ENCODE results near the gene MSH3. TPM values are rescaled to one million over a fixed set of nuclear protein-coding genes. Genes with fewer than 3 reads are reported as not detected.
"Not testable (repeated sequence)": the region's sequence is repeated elsewhere in the genome, so short reads cannot be mapped to it uniquely, and the experiment has no call there.

MSH3 gene
- total RNA-seq, 1 experiment from 2014 or later: 17.4 TPM

DNA sequence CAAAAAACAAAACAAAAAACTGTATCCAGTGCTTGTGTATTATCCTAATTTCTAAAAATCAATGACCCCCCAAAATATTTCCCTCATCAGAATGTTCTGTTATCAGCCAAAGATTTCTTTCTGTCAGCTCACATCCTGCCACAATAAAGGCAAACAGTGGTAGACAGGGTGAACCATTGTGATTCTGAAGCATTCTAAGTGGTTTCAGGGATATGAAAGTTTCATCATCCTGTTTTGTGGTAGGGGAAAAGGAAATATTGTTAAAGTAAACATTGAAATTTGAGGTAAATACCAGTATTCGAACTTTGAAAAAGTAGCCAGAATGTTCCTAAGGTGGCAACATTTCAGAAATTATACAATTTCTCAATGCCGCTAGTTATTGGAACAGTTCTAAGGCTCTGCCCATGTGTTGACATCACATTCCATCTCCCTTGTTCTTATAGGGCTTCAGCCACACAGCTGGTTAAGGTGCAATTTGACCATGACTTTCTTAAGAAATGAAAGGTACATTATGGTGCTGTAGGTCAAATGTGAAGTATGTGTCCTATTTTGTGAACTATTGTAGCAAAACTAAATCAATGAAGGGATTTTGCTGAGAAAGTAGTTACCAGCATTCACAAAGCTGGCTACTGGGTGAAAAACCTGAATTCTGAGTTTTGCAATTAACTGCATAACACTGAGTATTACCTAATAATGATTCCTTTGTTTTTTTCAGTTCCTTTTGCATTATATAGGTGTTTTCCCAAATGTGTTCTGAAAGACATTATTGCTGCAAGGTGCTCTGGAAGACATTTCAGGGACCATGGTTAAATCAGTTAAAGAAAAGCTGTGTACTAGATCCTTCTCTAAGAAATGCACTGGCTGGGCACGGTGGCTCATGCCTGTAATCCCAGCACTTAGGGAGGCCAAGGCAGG is 198.1 kb downstream of the MSH3 start:
- in situ Hi-C loops (cut with HindIII; ENCODE audit: low pct_unique_long_range_greater_than_20kb, low sequenced_read_pairs): no loop called here
- no peak for DNase-seq (ENCODE audit: low read depth, low spot score)

DNA sequence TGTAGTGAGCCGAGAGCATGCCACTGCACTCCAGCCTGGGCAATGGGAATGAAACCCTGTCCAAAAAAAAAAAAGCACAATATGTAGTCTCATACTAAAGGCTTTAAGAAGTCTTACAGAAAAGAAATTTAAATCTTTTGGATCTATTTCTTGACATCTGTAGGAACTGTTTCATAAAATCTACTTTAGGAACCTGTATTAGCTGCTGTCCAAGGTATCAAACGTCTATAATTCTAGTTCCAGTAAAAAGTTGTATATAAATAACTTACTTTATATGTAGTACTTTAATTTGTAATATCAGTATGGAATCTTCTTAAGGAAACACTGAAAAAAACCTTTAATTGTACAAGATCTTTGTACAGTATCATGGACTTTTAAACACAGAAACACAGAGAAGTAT is 199.0 kb downstream of the MSH3 start:
- in situ Hi-C loops (cut with HindIII; ENCODE audit: low pct_unique_long_range_greater_than_20kb, low sequenced_read_pairs): no loop called here
- no peak for DNase-seq (ENCODE audit: low read depth, low spot score)

DNA sequence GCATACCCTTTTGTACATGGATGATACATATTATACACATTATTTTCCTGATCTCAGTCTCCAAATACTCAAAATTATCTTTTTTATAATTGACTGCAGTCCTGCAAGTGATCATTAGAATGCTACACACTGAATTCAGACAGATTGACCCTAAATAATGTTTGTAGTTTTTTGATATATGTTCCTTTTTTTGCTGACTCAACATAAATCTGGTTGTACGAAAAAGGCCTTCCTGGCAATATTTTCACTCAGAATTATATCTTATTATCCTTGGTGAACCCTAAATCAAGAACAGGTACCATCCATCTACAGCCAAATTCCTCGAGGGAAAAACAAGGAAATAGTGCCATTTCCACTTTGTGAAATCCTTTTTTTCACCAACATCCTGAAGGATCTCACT is 200.1 kb downstream of the MSH3 start:
- no peak for DNase-seq (ENCODE audit: low read depth, low spot score)
- in situ Hi-C loops (cut with HindIII; ENCODE audit: low pct_unique_long_range_greater_than_20kb, low sequenced_read_pairs): no loop called here

DNA sequence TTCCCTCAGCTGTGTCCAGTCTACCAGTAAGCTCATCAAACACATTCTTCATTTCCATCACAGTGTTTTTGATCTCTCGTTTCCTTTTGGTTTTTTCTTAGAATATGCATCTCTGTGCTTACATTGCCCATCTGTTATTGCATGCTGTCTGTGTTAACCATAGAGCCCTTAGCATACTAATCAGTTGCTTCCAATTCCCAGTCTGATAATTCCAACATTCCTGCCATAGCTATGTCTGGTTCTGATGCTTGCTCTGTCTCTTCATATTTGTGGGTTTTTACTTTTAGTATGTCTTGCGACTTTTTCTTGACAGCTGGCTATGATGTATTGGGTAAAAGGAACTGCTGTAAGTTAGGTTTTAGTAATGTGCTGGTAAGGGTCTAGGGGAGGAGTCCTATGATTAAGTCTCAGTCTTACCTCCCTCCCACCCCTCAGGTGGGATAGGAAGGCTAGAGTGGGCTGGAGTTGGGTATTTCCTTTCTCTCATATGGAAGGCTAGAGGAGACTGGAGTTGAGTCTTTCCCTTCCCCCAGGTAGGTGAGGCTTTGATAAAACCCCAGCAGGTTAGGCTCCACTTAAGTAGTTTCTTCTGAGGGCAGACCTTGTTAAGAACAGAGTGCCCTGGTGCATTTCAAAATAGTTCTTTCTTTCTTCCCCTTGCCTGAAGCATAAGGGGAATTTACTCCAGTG is 206.6 kb downstream of the MSH3 start:
- in situ Hi-C loops (cut with HindIII; ENCODE audit: low pct_unique_long_range_greater_than_20kb, low sequenced_read_pairs): no loop called here
- DNase-seq (ENCODE audit: low read depth, low spot score): no peak

DNA sequence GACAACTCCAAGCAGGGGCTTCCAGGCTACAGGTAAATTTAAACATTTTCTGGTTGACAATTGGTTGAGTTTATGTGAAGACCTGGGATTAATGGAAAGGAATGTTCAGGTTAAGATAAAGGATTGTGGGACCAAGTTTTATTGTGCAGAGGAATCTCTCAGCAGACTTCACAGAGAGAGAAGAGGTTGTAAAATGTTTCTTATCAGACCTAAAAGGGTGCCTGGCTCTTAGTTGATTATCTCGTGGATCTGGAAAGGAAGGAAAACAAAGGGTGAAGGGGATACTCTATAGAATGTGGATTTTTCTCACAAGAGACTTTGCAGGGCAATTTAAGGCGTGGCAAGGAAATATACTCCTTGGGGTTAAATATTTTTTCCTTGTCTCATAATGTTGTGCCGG is 209.3 kb downstream of the MSH3 start:
- no peak for DNase-seq (ENCODE audit: low read depth, low spot score)
- in situ Hi-C loops (cut with HindIII; ENCODE audit: low pct_unique_long_range_greater_than_20kb, low sequenced_read_pairs): no loop called here

DNA sequence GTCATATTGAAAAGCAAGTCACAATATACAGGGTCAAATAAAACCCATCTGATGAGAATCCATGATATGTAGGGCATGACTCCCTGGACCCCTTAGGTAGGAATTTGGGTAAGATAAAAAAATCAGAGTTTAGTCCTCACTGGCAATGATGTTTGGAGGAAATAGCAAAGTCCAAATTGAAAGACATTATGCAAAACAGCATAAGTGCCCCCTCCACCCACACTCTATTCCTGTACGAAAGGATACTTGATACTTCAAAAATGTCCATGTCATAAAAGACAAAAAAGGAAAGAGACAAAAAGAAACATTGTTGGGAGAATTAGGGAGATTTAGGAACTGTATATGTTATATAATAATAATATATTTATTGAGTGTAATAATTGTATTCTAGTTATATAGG is 209.7 kb downstream of the MSH3 start:
- in situ Hi-C loops (cut with HindIII; ENCODE audit: low pct_unique_long_range_greater_than_20kb, low sequenced_read_pairs): no loop called here
- DNase-seq (ENCODE audit: low read depth, low spot score): no peak

DNA sequence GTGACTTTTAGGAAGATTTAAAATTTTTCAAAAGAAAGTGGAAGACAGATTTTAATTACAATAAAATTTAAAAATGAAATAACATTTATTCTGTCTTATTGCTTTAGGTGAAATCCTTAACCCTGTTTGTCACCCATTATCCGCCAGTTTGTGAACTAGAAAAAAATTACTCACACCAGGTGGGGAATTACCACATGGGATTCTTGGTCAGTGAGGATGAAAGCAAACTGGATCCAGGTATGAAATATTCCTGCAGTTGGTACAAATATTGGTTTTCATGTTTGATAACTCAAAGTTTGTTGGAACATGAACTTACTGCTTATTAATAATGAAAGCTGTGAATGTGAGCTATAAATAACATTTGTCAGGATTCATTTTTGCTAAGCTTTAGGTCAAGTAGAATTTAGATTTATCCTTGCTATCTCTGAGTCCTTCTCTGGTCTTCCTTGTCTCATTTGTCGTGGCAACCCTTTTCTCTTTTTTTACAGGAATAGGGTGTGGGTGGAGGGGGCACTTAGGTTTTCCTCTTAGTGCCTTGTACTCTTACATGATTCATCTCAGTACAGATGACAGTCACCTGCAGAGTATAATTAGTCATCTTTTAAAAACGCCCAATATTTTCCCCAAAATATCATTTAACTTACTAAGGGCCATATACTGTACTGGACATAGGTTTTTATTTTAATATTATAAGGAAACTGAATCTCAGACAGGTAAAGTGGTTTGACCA is 210.4 kb downstream of the MSH3 start:
- in situ Hi-C loops (cut with HindIII; ENCODE audit: low pct_unique_long_range_greater_than_20kb, low sequenced_read_pairs): no loop called here
- DNase-seq (ENCODE audit: low read depth, low spot score): no peak

DNA sequence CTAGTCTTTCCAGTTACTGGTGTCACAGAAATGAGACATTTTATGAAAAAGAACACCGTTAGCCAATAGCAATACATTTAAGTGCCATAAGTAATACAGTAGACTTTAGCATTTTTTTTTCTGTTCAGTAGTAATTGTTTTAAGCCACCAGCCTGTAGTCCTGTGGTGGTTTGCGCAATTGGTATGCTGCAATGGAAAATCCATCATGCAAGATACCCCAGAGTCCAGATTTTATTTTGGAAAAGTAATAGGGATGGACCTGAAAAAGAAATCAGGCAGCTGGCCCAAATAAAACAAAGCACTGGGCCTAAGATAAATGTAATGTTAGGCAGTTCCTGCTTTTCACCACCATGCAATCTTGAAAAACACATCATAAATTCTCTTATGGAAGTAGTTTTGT is 211.1 kb downstream of the MSH3 start:
- DNase-seq (ENCODE audit: low read depth, low spot score): no peak
- in situ Hi-C loops (cut with HindIII; ENCODE audit: low pct_unique_long_range_greater_than_20kb, low sequenced_read_pairs): no loop called here

DNA sequence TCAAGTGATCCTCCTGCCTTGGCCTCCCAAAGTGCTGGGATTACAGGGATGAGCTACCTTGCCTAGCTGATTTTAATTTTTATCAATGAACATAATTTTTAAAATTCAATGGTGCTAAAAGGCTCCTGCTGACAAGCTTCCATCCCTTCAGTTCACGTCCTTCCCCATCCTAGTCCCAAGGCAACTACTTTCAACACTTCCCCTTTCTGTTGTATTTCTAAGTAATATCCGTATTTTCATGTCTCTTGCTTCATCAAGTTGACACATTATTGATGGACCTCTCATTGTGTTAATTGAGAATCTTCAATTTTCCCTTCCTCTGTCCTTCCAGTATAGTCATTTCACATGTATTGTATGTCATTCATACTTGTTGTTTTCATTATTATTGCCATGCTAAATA is 211.9 kb downstream of the MSH3 start:
- in situ Hi-C loops (cut with HindIII; ENCODE audit: low pct_unique_long_range_greater_than_20kb, low sequenced_read_pairs): no loop called here

DNA sequence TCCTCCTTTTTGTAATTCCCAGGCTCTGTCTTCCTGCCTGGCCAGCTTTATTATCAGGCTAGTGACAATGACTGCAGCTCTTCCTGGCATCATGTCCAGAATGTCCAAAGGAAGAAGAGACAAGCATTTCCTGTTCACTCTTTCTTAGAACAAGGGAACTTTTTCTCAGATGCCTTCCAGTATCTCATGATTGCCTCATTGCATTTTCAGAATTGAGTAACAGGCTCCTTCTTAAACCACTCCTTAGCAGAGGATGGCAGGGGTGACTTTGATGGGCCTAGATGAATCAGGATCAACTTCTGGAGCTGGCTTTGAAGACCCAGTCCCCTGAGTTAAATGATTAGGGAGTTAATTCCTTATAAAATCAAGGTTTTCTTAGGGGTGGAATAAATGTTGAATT is 212.8 kb downstream of the MSH3 start:
- in situ Hi-C loops (cut with HindIII; ENCODE audit: low pct_unique_long_range_greater_than_20kb, low sequenced_read_pairs): no loop called here
- peak; percentile 35 for DNase-seq (ENCODE audit: low read depth, low spot score)

More for the DNA sequence above, 211.9 kb downstream of the MSH3 start:
- no peak for DNase-seq (ENCODE audit: low read depth, low spot score)

DNA sequence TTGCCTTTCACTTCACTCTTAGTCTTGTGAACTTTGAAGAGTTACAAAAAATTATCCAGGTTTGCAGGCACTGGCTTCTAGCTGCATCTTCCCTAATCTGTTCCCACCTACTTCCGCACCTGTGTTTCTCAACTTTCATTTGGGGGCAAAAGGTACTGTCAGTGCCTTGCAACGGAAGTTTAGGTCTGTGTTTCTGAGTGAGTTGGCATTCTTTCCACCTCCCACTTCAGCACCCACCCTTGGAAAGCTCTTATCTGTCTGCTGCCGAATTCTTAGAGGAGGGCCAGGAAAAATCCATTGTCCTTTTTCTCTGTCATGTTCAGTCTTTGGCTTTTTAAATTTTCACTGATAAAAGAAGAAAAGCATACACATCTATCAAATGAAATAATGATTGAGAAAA is 216.0 kb downstream of the MSH3 start:
- no peak for DNase-seq (ENCODE audit: low read depth, low spot score)
- in situ Hi-C loops (cut with HindIII; ENCODE audit: low pct_unique_long_range_greater_than_20kb, low sequenced_read_pairs): no loop called here

DNA sequence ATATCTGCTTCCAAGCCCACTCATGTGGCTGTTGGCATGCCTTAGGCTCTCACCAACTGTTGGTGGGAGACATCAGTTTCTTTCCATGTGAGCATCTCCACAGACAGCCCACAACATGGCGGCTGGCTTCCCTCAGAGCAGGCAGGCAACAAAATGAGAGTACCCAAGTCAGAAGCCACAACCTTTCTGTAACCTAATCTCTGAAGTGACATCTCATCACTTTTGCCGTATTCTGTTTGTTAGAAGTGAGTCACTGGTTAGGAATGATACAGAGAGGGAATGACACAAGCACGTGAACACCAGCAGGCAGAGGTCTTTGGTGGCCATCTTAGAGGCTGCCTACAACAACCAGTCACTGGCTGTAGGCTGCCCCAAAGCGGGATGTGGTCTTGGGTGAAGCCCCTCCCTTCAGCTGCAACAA is 217.1 kb downstream of the MSH3 start:
- peak; percentile 5 for DNase-seq (ENCODE audit: low read depth, low spot score)
- in situ Hi-C loops (cut with HindIII; ENCODE audit: low pct_unique_long_range_greater_than_20kb, low sequenced_read_pairs): no loop called here

DNA sequence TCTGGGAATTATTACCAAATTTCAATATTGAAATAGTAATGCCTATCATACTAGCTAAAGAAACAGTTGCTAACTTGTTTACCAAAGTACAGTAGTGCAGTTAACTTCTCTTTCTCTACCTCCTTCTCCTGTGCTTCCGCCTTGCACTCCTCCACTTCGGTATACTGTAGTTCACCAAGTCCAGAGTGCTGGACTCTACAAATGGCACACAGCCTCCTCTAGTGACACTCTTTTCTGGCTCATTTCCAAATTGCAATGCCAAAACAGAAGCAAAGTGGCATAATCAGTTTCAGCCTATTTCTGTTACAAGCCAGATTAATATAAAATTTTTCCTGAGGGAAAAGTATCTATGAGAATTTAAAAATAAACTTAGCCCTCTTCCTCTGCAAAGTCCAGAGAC is 219.7 kb downstream of the MSH3 start:
- no peak for DNase-seq (ENCODE audit: low read depth, low spot score)
- in situ Hi-C loops (cut with HindIII; ENCODE audit: low pct_unique_long_range_greater_than_20kb, low sequenced_read_pairs): no loop called here

DNA sequence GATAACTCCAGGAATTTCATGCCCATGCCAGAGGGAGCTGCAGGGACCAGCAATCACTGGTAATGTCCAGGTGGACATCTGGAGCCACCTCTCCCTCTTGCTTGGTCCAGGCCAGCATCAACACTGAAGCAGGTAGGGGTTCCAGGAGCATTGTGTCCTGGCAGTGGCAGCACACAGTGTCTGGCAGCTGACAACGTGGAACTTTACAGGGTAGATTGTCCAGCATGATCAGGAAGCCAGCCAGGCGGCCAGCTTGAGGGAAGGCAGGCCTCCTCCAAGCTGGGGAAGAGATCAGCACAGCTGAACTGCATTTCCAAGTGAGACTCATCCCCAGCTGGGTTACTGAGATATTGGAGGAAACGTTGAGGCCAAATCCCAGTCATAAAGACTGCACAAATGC is 223.1 kb downstream of the MSH3 start:
- no peak for DNase-seq (ENCODE audit: low read depth, low spot score)
- in situ Hi-C loops (cut with HindIII; ENCODE audit: low pct_unique_long_range_greater_than_20kb, low sequenced_read_pairs): no loop called here

DNA sequence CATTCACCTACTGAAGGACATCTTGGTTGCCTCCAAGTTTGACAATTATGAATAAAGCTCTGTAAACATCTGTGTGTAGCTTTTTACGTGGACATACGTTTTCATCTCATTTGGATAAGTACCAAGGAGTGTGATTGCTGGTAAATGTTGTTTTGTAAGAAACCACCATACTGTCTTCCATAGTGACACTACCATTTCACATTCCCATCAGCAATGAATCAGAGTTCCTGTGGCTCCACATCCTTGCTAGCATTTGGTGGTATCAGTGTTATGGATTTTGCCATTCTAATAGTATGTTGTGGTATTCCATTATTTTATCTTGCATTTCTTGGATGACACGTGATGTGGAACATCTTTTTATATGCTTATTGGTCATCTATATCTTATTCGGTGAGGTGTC is 227.3 kb downstream of the MSH3 start:
- in situ Hi-C loops (cut with HindIII; ENCODE audit: low pct_unique_long_range_greater_than_20kb, low sequenced_read_pairs): no loop called here

DNA sequence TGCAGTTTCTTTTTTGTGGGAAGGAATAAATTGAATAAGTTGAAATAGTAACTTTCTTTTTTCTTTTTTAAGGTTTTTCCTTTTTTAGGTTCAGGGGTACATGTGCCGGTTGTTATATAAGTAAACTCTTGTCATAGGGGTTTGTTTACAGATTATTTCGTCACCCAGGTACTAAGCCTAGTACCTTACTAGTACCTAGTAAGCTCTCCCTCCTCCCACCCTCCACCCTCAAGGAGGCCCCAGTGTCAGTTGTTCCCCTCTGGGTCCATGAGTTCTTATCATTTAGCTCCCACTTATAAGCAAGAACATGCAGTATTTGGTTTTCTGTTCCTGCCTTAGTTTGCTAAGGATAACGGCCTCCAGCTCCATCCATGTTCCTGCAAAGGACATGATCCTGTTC is 228.9 kb downstream of the MSH3 start:
- in situ Hi-C loops (cut with HindIII; ENCODE audit: low pct_unique_long_range_greater_than_20kb, low sequenced_read_pairs); DNase-seq (ENCODE audit: low read depth, low spot score): not testable (repeated sequence)

More for the DNA sequence above, 227.3 kb downstream of the MSH3 start:
- no peak for DNase-seq (ENCODE audit: low read depth, low spot score)

DNA sequence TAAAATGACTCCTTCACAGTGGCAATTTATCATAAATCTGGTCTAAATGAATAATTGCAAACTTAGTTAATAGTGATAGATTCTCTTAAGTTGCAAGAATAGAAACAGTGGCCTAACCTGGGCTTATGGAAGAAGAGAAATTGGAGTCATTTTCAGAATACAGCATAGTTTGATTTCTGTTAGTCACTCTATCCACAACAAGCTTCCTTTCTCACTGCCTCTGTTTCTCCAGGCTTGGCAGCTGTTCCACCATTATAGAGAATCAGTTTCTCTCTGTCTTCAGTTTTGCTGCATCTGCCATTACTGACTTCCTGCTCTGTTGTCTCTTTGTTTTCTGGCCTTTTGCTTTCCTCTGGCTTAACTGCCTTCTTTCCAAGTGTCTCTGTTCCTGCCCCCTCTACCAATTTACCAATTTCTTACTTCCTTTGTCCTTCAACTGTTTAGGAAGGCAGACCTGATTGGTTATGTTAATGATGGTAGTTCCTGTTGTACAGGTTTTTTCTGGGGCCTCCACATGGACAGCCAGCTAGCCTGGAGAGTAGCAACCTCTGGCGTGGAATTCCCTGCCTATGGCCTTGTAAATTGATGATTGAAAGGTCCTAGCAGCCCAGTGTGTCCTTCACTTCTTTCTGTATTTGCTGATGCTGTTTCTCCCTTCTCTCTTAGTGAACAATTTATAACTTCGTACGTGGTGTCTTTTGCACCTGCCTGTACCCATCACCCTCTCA is 229.8 kb downstream of the MSH3 start:
- DNase-seq (ENCODE audit: low read depth, low spot score): no peak
- in situ Hi-C loops (cut with HindIII; ENCODE audit: low pct_unique_long_range_greater_than_20kb, low sequenced_read_pairs): no loop called here

DNA sequence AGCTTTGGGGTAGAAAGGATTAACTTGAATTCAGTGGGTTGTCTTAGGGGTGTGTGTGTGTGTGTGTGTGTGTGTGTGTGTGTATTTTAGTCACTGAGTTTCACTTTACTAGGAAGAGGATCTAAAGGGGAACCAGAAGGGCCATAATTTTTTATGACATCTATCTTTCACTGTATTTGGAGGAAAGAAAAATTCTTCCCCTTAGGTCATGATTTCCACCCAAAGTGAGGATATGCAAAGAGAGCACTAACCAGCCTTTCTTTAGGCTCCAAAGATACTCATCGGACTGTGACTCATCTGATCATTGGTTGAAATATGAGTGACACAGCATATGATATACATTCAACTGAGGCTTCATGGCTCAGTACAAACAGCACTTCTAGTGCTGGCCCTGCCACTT is 230.5 kb downstream of the MSH3 start:
- in situ Hi-C loops (cut with HindIII; ENCODE audit: low pct_unique_long_range_greater_than_20kb, low sequenced_read_pairs): no loop called here
- peak; percentile 37 for DNase-seq (ENCODE audit: low read depth, low spot score)
